Measurements from ENCODE around the gene NTHL1. TPM values are rescaled to one million over a fixed set of nuclear protein-coding genes. Genes with fewer than 3 reads are reported as not detected.

The NTHL1 gene
- total and polyA plus RNA-seq, 2 of the 13 experiments (the other 11 are each of a cell fraction or from before 2014, with no cell fraction given), result 47.5 to 64.9 TPM

DNA sequence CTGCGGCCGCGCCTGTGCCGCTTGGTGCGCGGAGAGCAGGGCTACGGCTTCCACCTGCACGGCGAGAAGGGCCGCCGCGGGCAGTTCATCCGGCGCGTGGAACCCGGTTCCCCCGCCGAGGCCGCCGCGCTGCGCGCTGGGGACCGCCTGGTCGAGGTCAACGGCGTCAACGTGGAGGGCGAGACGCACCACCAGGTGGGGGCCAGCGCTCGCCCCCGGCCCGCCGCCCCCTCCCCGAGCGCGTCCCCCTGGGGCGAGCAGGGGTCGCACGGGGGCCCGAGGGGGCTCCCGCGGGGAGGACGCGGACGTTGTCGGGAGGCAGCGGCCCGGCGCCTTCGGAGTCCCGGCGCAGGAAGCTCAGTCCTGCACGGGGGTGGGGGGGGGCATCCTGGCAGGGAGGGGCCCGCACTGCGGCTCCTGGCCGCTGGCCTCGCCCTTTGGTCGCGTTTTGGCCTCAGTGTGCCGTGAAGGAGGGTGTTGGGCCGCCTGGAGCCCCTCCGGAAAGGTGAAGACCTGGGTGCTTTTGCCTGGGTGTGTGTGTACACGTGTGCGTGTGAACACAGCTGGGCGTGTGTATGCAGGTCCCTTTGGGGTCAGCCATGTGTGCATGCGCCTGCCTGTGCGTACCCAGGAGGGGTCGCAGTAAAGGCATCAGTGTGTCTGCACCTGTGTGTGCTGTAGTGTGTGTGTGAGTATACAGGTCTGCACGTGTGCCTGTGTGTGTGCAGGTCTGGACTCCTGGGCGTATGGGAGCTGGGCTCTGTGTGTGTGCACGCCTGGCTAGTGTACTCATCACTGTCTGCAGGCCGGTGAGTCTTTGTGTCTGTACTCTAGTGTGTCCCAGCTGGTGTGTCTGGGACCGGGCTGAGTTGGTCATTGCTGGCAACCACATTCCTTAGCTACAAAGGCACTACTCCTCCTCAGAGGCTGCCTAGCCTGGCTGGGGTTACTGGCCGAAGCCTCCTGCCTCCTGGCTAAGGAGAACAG is 20.3 kb downstream of the NTHL1 start:
- 0 out of 2 replicates have a peak, but pooled peaks cover 7% of the 10 kb centered on the region for H4K20me1 ChIP-seq (ENCODE audit: insufficient read depth, low read length)
- no peaks in the 10 kb centered on the region for H3K9me3 ChIP-seq (ENCODE audit: low read length)
- intact Hi-C loops (cut with micrococcal nuclease; ENCODE audit: unreplicated experiment) (no loop called here), in situ Hi-C loops (cut with HindIII; ENCODE audit: extremely low pct_ligation_motif_present, low pct_unique_long_range_greater_than_20kb) (no loop called here)
- WGBS (ENCODE audit: low lambda C conversion rate), result 11% methylated on average over 7 of the region's 76 CpGs
- peaks cover 1 to 9% of the 10 kb centered on the region in 2 experiments; a peak in 2 of 5 replicates for H3K27me3 ChIP-seq (ENCODE audit: control insufficient read depth in 1 of 2, insufficient read depth in 2 of 2, low read length in 2 of 2)
- peak overlapping the region; percentile 89 for H3K4me2 ChIP-seq (ENCODE audit: low read depth, low read length)
- no peaks in the 10 kb centered on the region; a peak in 1 of 5 replicates for H3K36me3 ChIP-seq (replicated peaks in 1 of 2; ENCODE audit: control insufficient read depth in 1 of 2, insufficient read depth in 2 of 2, low read length in 2 of 2)
- ChIA-PET POLR2A (interaction anchor here (0.8 to 6.2 kb wide), 5 partner anchors 8 to 126 kb away, joined by 4 to 62 read pairs (median 7); partner anchors contain the start of genes NTHL1 and TSC2), CTCF (ENCODE audit: low intra/inter-chr PET ratio, low total read pairs) (no interaction called here)
- DNase-seq (ENCODE audit: low spot score) (peak; percentile 42), ATAC-seq (peak; percentile 5), FAIRE-seq (peak; percentile 64)
- H2AFZ ChIP-seq (ENCODE audit: low read length), result no peak overlapping the region
- H3K27ac ChIP-seq (ENCODE audit: extremely low read length, insufficient read depth, low read length), result no peak overlapping the region
- peak overlapping the region; percentile 59 to 79 (median 77) for H3K4me3 ChIP-seq (replicated peaks in 1 of 3; ENCODE audit: insufficient read depth in 1 of 3, low read depth in 2 of 3, low read length in 3 of 3)
- peak overlapping the region; percentile 54 for H3K9ac ChIP-seq (ENCODE audit: insufficient read depth, low read depth, low read length)
- peaks cover 3% of the 10 kb centered on the region for H3K79me2 ChIP-seq (ENCODE audit: insufficient read depth, low read length)
- no TSS peak for BruUV-seq (replicated peaks)
- H3K4me1 ChIP-seq (ENCODE audit: insufficient read depth, low read length), result peaks cover 72% of the 10 kb centered on the region
- TF ChIP-seq HNRNPH1 (optimal IDR thresholded peaks at IDR 0.05; ENCODE audit: low read depth, low read length) (no peak), GABPB1 (CRISPR knock-in tag; IDR thresholded peaks at IDR 0.05) (peak; percentile 39; the same call in 1 of the 2 replicates), TGIF2 (CRISPR knock-in tag; IDR thresholded peaks at IDR 0.05) (no peak), ZMAT3 (CRISPR knock-in tag; conservative IDR thresholded peaks at IDR 0.05) (0 out of 2 replicates have a peak, but pooled peaks have one; percentile 6), NR2F1 (CRISPR knock-in tag; IDR thresholded peaks at IDR 0.05) (0 out of 4 replicates have a peak, but pooled peaks of 1 of the 2 experiments have one; percentile 21), GATA4 (IDR thresholded peaks at IDR 0.05; ENCODE audit: borderline replicate concordance, low read depth) (no peak), SMAD1 (CRISPR knock-in tag; IDR thresholded peaks at IDR 0.05; ENCODE audit: borderline replicate concordance, low read depth) (0 out of 2 replicates have a peak, but pooled peaks have one; percentile 27), MXI1 (IDR thresholded peaks at IDR 0.05; ENCODE audit: borderline replicate concordance, low read depth, low read length) (peak; percentile 79; the same call in 2 of the 3 replicates), MXD4 (CRISPR knock-in tag; IDR thresholded peaks at IDR 0.05) (peak; percentile 37; the same call in 1 of the 2 replicates), HDAC2 (CRISPR knock-in tag; IDR thresholded peaks at IDR 0.05) (peak; percentile 51; the same call in 1 of the 2 replicates)
- TF ChIP-seq, protein P1, sequence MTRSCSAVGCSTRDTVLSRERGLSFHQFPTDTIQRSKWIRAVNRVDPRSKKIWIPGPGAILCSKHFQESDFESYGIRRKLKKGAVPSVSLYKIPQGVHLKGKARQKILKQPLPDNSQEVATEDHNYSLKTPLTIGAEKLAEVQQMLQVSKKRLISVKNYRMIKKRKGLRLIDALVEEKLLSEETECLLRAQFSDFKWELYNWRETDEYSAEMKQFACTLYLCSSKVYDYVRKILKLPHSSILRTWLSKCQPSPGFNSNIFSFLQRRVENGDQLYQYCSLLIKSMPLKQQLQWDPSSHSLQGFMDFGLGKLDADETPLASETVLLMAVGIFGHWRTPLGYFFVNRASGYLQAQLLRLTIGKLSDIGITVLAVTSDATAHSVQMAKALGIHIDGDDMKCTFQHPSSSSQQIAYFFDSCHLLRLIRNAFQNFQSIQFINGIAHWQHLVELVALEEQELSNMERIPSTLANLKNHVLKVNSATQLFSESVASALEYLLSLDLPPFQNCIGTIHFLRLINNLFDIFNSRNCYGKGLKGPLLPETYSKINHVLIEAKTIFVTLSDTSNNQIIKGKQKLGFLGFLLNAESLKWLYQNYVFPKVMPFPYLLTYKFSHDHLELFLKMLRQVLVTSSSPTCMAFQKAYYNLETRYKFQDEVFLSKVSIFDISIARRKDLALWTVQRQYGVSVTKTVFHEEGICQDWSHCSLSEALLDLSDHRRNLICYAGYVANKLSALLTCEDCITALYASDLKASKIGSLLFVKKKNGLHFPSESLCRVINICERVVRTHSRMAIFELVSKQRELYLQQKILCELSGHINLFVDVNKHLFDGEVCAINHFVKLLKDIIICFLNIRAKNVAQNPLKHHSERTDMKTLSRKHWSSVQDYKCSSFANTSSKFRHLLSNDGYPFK (CRISPR knock-in tag; IDR thresholded peaks at IDR 0.05; ENCODE audit: borderline replicate concordance), result peak; percentile 24; the same call in 1 of the 2 replicates
- TF ChIP-seq, protein P2, sequence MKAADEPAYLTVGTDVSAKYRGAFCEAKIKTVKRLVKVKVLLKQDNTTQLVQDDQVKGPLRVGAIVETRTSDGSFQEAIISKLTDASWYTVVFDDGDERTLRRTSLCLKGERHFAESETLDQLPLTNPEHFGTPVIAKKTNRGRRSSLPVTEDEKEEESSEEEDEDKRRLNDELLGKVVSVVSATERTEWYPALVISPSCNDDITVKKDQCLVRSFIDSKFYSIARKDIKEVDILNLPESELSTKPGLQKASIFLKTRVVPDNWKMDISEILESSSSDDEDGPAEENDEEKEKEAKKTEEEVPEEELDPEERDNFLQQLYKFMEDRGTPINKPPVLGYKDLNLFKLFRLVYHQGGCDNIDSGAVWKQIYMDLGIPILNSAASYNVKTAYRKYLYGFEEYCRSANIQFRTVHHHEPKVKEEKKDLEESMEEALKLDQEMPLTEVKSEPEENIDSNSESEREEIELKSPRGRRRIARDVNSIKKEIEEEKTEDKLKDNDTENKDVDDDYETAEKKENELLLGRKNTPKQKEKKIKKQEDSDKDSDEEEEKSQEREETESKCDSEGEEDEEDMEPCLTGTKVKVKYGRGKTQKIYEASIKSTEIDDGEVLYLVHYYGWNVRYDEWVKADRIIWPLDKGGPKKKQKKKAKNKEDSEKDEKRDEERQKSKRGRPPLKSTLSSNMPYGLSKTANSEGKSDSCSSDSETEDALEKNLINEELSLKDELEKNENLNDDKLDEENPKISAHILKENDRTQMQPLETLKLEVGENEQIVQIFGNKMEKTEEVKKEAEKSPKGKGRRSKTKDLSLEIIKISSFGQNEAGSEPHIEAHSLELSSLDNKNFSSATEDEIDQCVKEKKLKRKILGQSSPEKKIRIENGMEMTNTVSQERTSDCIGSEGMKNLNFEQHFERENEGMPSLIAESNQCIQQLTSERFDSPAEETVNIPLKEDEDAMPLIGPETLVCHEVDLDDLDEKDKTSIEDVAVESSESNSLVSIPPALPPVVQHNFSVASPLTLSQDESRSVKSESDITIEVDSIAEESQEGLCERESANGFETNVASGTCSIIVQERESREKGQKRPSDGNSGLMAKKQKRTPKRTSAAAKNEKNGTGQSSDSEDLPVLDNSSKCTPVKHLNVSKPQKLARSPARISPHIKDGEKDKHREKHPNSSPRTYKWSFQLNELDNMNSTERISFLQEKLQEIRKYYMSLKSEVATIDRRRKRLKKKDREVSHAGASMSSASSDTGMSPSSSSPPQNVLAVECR (CRISPR knock-in tag; IDR thresholded peaks at IDR 0.05; ENCODE audit: borderline replicate concordance), result peak; percentile 69
- TF ChIP-seq, protein P3, sequence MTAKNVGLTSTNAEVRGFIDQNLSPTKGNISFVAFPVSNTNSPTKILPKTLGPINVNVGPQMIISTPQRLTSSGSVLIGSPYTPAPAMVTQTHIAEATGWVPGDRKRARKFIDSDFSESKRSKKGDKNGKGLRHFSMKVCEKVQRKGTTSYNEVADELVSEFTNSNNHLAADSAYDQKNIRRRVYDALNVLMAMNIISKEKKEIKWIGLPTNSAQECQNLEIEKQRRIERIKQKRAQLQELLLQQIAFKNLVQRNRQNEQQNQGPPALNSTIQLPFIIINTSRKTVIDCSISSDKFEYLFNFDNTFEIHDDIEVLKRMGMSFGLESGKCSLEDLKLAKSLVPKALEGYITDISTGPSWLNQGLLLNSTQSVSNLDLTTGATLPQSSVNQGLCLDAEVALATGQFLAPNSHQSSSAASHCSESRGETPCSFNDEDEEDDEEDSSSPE (CRISPR knock-in tag; IDR thresholded peaks at IDR 0.05), result 0 out of 2 replicates have a peak, but pooled peaks have one; percentile 38
